H7 (cell line): ENCODE measurements around the gene ECM2. TPM values are rescaled to one million over a fixed set of nuclear protein-coding genes. Genes with fewer than 3 reads are reported as not detected.

Experiments used
- DNase-seq: peaks from one replicate; pipeline ENCODE4 v3.0.0; 2012
- H3K27me3 ChIP-seq: 2 replicates; pipeline ENCODE4 v1.6.0; 2011; ENCODE audit warnings: mild to moderate bottlenecking, low read length; ENCODE audit not compliant: control insufficient read depth, insufficient read depth
- H3K36me3 ChIP-seq: replicated peaks from 2 replicates; pipeline ENCODE4 v1.5.1; 2011; ENCODE audit warnings: low read length; ENCODE audit not compliant: control insufficient read depth, insufficient read depth
- H3K4me3 ChIP-seq: 2 replicates; pipeline ENCODE4 v1.5.1; 2011; ENCODE audit warnings: low read depth, mild to moderate bottlenecking, control low read depth, low read length, moderate library complexity; ENCODE audit not compliant: insufficient read depth
- total RNA-seq: library from RNA; depleted of rRNA; stranded (reverse); fragments of >200 nt; shearing (Covaris generic); gene quantifications from 2 replicates; pipeline ENCODE4 v1.2.3, GENCODE V29; 2014

Gene ECM2
- total RNA-seq, 1 experiment from 2014 or later, result not detected

DNA sequence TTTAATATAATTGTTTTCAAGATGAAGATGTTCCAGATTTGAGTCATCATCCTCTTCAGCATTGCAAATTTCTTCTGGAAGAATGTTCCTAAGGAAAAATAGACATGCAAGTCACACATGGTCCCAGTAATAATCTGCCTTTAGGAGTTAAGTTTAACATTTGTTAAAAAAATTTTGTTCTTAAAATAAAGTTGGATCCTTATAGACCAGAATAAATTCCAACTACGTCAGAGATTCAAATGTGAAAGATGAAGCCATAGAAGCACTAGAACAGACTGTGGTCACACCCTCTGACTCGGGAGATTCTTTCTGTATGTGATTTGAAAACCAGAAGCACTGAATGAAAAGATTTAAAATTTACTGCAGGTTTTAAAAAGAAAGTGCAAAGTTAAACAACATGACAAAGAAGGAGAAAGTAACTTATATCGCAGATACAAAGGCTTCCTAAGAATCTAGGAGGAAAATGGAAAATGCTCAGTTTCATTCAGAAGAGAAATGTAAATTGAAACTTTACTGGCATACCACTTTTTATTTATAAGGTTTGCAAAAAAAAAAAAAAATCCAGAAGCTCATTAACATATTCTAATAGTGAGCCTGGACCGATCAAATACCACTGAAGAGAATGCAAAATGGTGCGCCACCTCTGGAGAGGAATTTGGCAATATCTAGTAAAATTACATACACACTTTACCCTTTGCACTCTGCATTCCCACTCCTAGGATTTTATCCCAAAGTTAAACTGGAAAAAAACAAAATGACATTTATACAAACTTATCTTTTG, 39.2 kb downstream of the ECM2 start:
- H3K27me3 ChIP-seq, result no peaks in the 10 kb centered on the region

DNA sequence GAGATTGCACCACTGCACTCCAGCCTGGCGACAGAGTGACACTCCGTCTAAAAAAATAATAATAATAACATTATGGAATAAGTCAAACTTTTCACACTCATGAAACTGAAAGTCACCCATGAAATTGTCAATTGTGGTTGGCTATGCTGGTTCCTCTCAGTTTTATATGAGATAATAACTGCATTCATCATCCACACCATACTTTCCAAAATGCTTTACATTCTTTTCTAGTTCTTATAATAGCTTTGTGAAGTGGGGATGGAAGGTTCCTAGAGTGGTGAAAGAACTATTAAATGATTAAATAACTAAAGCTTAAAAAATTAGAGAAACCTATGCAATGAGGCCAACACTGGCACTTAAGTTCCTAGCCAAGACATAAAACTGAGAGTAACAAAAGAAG, 40.9 kb downstream of the ECM2 start:
- no peaks in the 10 kb centered on the region for H3K27me3 ChIP-seq
- DNase-seq, result no peak
- no peak overlapping the region for H3K4me3 ChIP-seq
- H3K36me3 ChIP-seq, result no peaks in the 10 kb centered on the region

More for the DNA sequence above, 39.2 kb downstream of the ECM2 start:
- no peak overlapping the region for H3K4me3 ChIP-seq
- no peak for DNase-seq
- no peaks in the 10 kb centered on the region for H3K36me3 ChIP-seq

DNA sequence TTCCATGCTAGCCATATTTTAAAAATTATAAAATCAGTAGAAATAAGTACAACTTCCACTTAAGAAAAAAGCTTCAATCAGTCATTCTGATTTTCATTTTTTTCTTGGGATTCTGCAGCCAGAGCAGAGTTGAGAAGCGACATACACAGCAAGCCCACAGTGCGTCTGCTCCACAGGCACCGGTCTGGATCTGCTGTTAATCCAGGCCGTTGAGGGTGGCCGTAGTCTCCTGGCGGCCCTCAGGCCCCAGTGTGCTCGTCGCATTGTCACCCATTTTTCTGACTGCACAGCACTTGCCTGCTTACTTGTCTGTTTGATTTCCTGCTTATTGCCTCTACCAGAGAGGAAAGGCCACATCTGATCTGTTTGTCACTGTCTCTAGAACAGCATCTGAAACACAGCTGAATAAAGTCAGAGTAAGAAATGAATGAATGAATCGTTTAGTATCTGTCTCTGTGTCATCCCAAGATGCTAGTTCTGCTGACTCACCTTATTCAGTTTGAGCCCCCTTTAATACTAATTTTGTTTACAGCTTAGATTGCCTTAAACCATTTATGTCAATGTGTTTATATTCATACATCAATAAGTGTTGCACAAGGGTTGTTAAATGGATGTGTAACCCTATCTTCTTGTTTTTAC, 41.9 kb downstream of the ECM2 start:
- Histone ChIP-seq H3K4me3 (no peak overlapping the region), H3K36me3 (no peaks in the 10 kb centered on the region), H3K27me3 (no peaks in the 10 kb centered on the region)
- DNase-seq, result no peak

DNA sequence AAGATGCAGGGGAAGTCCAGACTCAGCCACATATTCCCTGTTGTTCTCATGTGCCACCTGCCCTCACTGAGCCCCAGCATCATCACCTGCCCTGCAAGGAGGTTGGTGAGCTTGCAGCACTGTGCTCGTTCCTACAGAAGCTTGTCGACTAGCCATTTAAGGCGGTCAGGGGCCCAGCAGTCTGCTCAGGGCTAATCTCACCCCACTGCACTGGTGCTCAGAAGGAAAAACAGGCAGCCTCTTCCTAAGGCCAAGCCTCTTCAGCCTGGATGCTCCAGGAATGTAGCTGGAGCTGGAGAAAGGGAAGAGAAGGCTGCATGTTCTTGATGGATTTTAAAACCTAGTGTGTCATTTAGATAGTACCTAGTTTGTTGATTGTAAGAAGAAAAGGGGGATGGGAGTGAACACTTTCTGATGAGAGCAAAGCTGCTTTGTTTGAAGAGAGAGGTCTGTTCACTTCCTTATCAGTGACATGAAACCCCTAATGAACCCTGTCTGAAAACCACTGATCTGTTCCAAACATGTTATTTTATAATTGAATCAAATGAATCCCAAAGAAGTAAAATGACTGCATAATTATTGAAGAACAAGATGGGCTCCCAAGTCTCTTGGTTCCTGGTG, 42.9 kb downstream of the ECM2 start:
- Histone ChIP-seq H3K36me3 (no peaks in the 10 kb centered on the region), H3K27me3 (no peaks in the 10 kb centered on the region), H3K4me3 (no peak overlapping the region)
- no peak for DNase-seq

DNA sequence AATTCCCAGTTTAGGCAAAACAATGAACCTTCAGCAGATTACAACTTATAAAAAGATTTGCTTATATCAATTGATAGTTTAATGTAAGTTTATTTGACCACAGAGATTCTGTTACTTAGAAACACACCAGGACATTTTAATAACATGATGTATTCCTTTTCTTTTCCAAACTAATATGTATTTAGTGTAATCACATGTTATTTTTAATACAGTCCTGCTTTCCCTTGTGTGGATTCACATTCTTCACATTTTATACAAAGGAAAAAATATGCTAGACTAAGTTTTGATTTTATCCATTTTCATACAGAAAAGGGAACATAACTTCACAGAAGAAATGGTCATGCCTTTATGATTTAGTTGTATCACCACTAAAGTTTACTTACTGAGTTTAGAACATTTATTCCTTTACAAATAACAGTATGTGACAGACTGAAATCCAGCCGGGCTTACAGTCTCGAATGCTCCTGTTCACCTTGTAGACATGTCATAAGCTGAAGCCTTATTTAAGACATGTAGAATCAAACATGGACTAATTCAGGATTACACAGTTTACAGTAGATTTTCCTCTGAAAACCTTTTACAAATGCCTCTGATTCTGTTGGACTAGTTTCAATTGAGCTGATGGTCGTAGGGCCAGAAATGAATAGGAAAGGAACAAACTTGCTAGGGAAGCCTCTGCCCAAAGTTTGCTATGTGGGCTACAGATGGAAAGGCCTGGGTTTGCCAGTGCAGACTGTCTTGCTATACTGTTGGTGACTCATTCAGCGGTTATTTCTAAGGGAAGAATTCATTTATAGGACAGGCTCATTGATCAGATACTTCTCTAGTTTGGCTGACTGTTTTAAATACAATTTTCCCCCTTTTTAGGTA, 46.9 kb downstream of the ECM2 start:
- no peak for DNase-seq
- no peak overlapping the region for H3K4me3 ChIP-seq
- no peaks in the 10 kb centered on the region for H3K36me3 ChIP-seq

DNA sequence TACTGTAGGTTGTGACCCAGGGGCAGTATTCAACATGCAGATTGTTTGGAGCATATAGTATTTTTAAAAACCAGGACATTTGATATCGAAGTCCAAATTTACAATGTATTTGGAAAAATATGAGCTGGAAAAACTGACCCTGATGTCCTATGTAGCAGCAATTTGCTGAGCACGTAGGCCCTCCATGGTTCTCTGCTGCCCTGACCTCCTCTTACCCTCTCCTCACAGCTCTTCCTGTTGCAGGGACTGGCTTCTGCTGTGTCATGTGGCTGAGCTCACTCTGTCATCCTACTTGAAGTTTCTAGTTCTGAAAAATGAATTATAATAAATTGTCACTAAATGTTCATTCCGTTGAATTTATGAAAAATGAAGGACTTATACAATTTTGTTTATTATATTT, 49.4 kb downstream of the ECM2 start:
- H3K27me3 ChIP-seq, result no peaks in the 10 kb centered on the region
- no peaks in the 10 kb centered on the region for H3K36me3 ChIP-seq
- no peak overlapping the region for H3K4me3 ChIP-seq
- DNase-seq, result no peak

More for the DNA sequence above, 46.9 kb downstream of the ECM2 start:
- no peaks in the 10 kb centered on the region for H3K27me3 ChIP-seq

DNA sequence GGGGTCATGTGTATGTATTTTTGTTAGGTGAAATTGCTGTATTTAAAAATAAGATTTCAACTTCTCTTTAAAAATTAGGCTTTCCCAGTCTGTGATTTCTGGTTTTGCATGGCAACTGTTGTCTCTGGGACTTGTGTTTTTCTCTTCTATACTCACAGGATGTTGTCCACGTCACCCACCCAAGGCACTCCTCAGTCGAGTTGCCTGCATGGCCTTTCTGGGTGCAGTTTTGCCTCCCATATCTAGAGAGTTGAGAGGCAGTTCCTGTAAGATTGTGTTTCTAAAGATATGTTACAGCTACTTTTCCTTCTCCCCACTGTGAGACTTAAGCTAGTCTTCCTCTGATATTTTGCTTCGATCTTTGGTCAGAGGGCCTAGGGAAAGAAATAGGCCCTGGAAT, 51.2 kb downstream of the ECM2 start:
- H3K27me3 ChIP-seq, result no peaks in the 10 kb centered on the region
- no peak overlapping the region for H3K4me3 ChIP-seq
- no peak for DNase-seq
- no peaks in the 10 kb centered on the region for H3K36me3 ChIP-seq

DNA sequence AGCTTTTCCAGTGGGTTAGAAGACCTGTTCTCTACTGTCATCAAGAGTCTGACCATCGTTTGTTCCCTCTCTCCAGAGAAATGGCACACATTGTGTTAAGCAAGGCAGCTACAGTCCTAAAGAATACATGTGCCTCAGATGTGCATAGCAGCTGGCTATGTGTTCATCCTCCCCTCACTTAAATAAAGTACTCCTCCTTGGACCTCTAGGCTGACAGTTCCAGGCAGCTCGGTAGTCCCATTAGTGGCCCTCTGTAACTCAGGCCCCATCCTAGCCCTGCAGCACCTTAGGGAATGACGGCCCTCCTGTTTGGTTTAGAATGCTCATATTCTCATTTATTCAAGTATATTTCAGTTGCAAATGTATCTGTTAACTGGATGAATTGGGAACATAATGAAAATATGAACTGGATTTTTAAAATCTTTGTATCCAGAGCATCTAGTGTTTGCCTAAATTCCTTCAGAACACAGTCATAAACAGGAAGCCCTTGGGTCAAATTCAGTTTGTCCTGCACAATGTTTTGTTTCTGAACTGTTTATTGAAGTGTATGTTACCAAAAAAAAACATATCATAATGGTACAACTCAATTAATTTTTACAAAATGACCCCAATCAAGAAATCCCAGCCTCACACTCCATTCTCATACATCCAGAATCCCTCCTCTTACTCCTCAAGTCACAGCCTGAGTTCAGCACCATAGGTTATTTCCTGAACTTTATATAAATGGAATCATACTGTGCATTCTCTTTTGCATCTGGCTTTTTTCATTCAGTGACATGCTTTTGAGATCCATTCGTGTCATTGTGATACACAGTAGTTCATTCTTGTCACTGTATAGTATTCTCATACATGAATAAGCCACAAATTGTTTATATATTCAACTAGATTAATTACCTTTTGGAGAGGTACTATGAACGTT, 51.9 kb downstream of the ECM2 start:
- Histone ChIP-seq H3K27me3 (no peaks in the 10 kb centered on the region), H3K36me3 (no peaks in the 10 kb centered on the region), H3K4me3 (no peak overlapping the region)
- DNase-seq, result no peak

DNA sequence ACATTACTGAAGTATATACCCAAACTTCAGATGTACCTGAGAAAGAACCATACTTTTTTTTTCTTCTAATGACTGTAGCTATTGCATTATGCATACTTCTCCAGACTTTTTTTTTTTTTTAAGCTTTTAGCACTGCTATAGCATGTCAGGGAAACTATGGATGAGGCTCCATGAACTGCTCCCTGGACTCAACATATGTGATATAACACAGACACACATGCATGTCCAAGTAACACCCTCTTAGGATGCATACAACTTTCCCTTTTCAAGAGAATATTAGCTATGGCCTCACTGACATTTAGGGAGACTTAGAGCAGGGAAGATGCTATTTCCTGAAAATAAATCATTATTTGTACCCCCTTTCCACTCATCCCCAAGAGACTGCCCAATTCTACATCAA, 53.0 kb downstream of the ECM2 start:
- no peaks in the 10 kb centered on the region for H3K27me3 ChIP-seq
- H3K36me3 ChIP-seq, result no peaks in the 10 kb centered on the region
- DNase-seq, result no peak
- H3K4me3 ChIP-seq, result no peak overlapping the region

DNA sequence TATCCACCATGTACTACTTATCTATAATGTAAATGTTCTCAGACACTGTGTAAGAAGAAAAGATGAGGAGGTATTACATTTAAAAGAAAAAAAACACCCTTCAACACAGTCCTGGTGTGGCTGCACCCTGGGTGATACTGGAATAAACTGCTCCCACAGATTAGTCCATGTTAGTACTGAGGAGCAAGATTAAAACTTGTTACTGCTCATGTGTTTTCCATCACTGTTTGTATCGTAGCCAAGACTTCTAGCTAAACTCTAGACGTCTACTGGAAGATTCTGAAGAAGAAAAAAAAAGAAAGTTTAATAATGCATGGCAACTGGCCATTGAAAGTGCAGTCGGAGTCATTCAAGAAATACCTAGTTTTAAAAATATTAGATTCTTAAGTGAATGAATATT, 53.5 kb downstream of the ECM2 start, which contains the start of gene ASPN:
TSS of gene ASPN (minus strand) at position 178 of the 400 bp plus-strand sequence.
- no peaks in the 10 kb centered on the region for H3K36me3 ChIP-seq
- no peaks in the 10 kb centered on the region for H3K27me3 ChIP-seq
- DNase-seq, result no peak
- no peak within 1 kb of the TSS for H3K4me3 ChIP-seq

DNA sequence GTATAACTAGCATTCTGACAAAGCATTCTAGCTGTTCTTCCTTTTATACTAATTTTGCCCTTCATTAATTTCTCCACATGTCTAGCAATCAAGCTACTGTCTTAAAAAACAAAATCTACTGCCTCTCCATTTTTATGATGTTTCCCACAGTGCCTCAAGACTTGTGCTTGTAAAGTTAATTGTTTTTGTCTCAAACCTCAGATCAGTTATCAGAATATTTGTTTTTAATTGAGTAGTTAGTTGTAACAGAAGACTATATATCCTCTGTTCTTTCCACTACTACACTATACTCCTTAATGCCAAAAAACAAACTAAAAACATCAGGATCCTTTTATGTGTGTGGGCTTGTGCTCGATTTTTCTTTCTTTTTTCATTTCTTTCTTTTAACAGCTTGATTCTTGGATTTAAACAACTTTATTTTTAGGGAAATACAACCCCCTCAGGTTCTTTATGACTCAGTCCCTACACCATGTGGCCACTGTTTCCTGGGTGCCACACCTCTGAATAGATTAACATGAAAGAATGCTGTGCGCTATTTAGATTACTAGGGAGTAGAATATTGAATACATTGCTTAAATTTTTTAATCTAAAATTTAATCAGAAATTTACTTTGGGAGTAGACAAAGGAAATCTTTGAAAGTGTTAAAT, 54.7 kb downstream of the ECM2 start:
- no peak overlapping the region for H3K4me3 ChIP-seq
- H3K36me3 ChIP-seq, result no peaks in the 10 kb centered on the region
- H3K27me3 ChIP-seq, result no peaks in the 10 kb centered on the region
- no peak for DNase-seq

DNA sequence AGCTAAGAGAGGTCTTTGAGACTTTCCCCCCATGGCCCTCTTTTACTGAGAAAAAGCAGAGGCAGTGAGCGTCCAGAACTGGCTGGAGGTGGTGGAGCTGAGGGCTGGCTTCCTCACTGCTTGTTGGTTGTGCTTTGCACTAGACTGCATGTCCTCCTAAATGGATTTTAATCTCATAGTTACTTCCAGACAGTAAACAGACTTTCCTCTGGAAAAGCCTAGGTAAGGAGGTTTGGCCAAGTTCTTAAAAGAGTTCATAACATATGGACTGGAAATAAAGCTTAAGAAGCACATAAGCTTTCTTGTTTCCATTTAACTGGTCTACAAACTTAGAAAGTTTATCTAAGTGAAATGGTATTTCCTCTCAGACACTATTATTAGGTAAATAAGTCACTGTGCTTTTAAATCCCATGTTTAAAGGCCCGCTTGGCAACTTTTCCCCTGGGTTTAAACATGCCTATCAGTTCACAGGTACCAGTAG, 55.5 kb downstream of the ECM2 start:
- Histone ChIP-seq H3K36me3 (no peaks in the 10 kb centered on the region), H3K4me3 (no peak overlapping the region), H3K27me3 (no peaks in the 10 kb centered on the region)
- no peak for DNase-seq

DNA sequence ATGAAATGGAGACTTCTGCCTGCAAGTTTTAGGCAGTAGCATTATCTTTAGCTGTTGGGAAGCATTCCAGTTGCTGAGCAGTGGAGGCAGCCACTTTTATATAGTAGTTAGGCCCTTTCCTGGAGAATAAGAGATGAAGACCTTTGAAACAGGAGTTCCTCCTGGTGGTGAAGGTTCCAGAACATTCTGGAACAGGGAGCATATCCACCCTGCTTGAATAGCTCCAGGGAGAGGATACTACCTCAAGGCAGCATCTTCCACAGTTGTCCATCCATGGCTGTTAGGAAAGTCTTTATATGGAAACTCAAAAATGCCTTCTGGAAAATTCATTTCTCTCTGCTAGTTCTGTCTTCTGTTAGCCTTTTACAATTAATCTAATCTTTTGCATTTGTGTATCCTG, 56.4 kb downstream of the ECM2 start:
- Histone ChIP-seq H3K27me3 (no peaks in the 10 kb centered on the region), H3K4me3 (no peak overlapping the region), H3K36me3 (no peaks in the 10 kb centered on the region)
- no peak for DNase-seq
